ENCODE data around the gene SPINK2.

DNA sequence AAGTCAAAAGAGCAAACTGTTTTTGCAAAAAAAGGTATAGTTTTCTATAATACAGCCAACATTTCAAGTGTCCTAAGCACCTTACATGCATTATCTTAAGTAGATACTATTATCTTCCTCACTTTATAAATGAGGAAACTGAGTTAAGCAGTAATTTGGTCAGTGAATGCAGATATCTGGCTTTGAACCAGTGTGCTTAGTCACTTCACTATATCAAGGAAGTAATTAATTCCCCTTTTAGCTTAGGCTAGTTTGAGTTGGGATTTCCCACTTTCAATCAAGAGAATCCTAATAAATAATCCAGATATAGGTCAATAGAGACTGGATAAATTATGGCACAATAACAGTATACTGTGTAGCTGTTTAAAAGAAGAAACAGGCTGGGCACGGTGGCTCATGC lies 14.8 kb downstream of the SPINK2 start:
- TF ChIP-seq CTCF (IDR thresholded peaks at IDR 0.05): no peak
- no peak for TF ChIP-seq EZH2 (IDR thresholded peaks at IDR 0.05)
- TF ChIP-seq EZH2phosphoT487 (IDR thresholded peaks at IDR 0.05): no peak
